Thyroid gland (tissue), 4 donors: ENCODE measurements around the gene C1orf56. TPM values are rescaled to one million over a fixed set of nuclear protein-coding genes. Genes with fewer than 3 reads are reported as not detected.

ENCODE experiments used
- DNase-seq, 2 donors: peaks; one replicate each; pipeline ENCODE4 v3.0.0-alpha.2; 2019
- H3K27ac ChIP-seq, 3 donors: fragments of 200-600 bp; sonication (generic); 1 replicate in 2 of 3; 2 replicates in 1 of 3; pipeline ENCODE4 v1.5.1; 2016 to 2019; ENCODE audit warnings: mild to moderate bottlenecking in 1 of 3, moderate library complexity in 1 of 3
- H3K27me3 ChIP-seq: fragments of 200-600 bp; sonication (generic); one replicate; pipeline ENCODE4 v1.5.1; 2019
- H3K36me3 ChIP-seq, 2 donors: fragments of 200-600 bp; sonication (generic); one replicate each; pipeline ENCODE4 v1.5.1; 2016 to 2019
- H3K4me1 ChIP-seq, 2 donors: fragments of 200-600 bp; sonication (generic); one replicate each; pipeline ENCODE4 v1.5.1; 2017 to 2019
- H3K4me3 ChIP-seq, 3 donors: fragments of 200-600 bp; sonication (generic); replicated peaks in 1 of 3; 1 replicate in 2 of 3; 2 replicates in 1 of 3; pipeline ENCODE4 v1.5.1; 2016; ENCODE audit warnings: mild to moderate bottlenecking in 1 of 3
- H3K9me3 ChIP-seq: fragments of 200-600 bp; sonication (generic); one replicate; pipeline ENCODE4 v1.5.1; 2017
- CTCF ChIP-seq, 6 experiments: fragments of 200-600 bp in 3 of 6; fragments of 450-650 bp in 3 of 6; sonication (generic) in 3 of 6; IDR thresholded peaks; one replicate each; pipeline ENCODE4 v1.5.1; 2016 to 2019; ENCODE audit warnings: antibody characterized with exemption in 6 of 6, mild to moderate bottlenecking in 2 of 6, inconsistent platforms in 1 of 6, moderate library complexity in 1 of 6
- POLR2A ChIP-seq, 2 donors: fragments of 450-650 bp; IDR thresholded peaks; one replicate each; pipeline ENCODE4 v1.6.1; 2017; ENCODE audit warnings: antibody characterized with exemption in 2 of 2, mild to moderate bottlenecking in 2 of 2, moderate library complexity in 1 of 2
- WGBS, 2 donors: methylation state at CpG; one replicate each; pipeline ENCODE4 v1.1.5; 2017; 5-methylcytosine and 5-hydroxymethylcytosine counted together
- intact Hi-C: fragments of 100-400 bp; cut with DNase I; formaldehyde crosslinking; loops from one replicate; pipeline ENCODE4 v1.15.1; 2023
- total RNA-seq, 4 donors: library from RNA; depleted of rRNA; stranded (reverse); fragments of >200 nt; gene quantifications; one replicate each; pipeline ENCODE4 v1.2.3, GENCODE V29; 2016

C1orf56 gene
- total RNA-seq, 4 donors from 2014 or later: 7.8 to 22.6 (median 14.8) TPM

DNA sequence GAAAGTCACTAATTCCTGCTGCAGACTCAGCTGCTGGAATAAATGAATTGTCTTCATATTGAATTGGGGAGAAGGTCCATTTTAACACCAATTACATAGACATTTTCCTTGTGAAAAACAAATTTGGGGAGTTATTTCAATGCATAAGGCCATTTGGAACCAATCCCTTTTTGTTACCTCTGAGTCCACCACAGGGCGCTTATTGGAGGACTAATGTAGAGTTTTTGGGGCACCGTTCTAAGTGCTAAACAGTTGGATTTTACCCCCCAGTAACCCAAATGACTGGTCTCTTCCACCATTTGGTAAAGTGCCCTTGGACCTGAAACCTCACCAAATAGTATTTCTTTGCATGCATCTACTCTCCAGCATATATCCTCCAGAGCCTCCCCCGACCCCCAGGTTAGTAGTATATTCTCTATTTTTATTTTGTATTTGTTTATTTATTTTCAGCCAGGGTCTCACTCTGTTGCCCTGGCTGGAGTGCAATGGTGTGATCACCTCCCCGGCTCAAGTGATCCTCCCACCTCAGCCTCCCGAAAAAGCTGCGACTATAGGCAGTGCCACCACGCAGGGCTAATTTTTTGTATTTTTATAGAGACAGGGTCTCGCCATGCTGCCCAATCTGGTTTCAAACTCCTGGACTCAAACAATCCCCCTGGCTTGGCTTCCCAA, 37.7 kb upstream of the C1orf56 start:
- 92 to 94% methylated on average over 8 of the region's 8 CpGs for whole genome bisulfite sequencing, 2 donors
- Histone ChIP-seq H3K9me3 (no peaks in the 10 kb centered on the region), H3K4me1 (peaks cover 62 to 63% of the 10 kb centered on the region in 2 donors), H3K27me3 (no peaks in the 10 kb centered on the region), H3K36me3 (no peaks in the 10 kb centered on the region), H3K27ac (peak overlapping the region; percentile 92 to 98 (median 96)), H3K4me3 (no peak overlapping the region)
- intact Hi-C loops: loop anchor here (5.0 kb wide), 1 partner anchor 47 kb away; the partner anchor contains the start of gene CDC42SE1
- no peak for DNase-seq
- TF ChIP-seq POLR2A (IDR thresholded peaks at IDR 0.05) (no peak), CTCF (IDR thresholded peaks at IDR 0.05) (no peak)

DNA sequence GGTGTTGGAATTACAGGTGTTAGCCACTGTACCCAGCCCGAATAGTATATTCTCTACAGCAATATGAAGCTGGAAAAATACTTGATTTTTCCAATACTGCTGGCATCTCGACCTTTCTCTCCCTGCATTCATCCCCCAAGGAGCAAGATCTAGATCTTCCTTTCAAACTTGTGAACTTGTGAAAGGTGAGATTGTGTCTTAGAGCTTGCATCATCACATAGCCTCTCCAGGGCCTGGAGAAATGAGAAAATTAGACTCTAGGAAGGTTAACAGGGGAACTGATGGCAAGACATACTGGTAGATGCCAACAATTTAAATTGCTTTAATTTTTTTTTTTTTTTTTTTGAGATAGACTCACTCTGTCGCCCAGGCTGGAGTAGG, 37.2 kb upstream of the C1orf56 start:
- intact Hi-C loops: no loop called here
- Histone ChIP-seq H3K9me3 (no peaks in the 10 kb centered on the region), H3K36me3 (no peaks in the 10 kb centered on the region), H3K27me3 (no peaks in the 10 kb centered on the region), H3K4me3 (no peak overlapping the region), H3K4me1 (peaks cover 59 to 60% of the 10 kb centered on the region in 2 donors), H3K27ac (peak overlapping the region; percentile 92 to 98 (median 96))
- DNase-seq: no peak
- whole genome bisulfite sequencing, 2 donors: 84 to 87% methylated on average over 3 of the region's 3 CpGs
- TF ChIP-seq CTCF (IDR thresholded peaks at IDR 0.05) (no peak), POLR2A (IDR thresholded peaks at IDR 0.05) (no peak)

DNA sequence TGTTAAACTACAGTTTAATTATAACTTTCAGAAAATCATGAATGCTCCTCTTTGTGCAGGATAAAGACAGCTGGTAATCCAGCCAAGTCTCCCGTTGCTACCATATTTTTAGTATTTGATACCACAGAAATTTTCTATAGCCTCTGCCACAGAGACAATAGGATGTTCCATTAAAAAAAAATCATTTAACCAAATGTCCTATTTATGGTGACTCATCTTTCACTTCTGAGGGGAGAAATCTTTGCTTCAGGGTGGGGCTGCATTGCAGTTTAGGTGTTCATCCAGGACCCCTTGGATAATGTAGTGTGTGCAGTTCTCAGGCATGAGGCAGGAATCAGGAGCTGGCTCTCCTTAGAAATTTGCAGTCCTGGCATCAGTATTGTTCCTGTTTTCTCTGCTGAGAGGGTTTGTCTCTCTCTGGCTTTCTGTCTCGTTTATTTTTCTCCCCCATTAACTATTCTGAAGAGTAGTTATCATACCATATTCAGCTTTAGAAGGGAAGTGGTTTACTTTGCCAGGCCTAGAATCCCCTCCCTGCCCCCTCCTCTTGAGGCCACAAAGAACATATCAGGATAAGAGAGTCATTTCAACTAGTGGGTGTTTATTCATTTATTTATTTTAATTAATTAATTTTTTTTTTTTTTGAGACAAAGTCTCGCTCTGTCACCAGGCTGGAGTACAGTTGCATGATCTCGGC, 36.2 kb upstream of the C1orf56 start:
- H3K9me3 ChIP-seq: no peaks in the 10 kb centered on the region
- peak; percentile 86 to 91 for DNase-seq
- peak overlapping the region; percentile 94 to 98 (median 96) for H3K27ac ChIP-seq
- peak in 1 of 2 donors; percentile 69 for TF ChIP-seq POLR2A (IDR thresholded peaks at IDR 0.05)
- no peak for TF ChIP-seq CTCF (IDR thresholded peaks at IDR 0.05)
- no peaks in the 10 kb centered on the region for H3K36me3 ChIP-seq
- no peak overlapping the region for H3K4me3 ChIP-seq
- WGBS, 2 donors: 24 to 31% methylated on average over 4 of the region's 4 CpGs
- H3K27me3 ChIP-seq: no peaks in the 10 kb centered on the region
- intact Hi-C loops: no loop called here
- H3K4me1 ChIP-seq: peaks cover 59 to 60% of the 10 kb centered on the region in 2 donors

DNA sequence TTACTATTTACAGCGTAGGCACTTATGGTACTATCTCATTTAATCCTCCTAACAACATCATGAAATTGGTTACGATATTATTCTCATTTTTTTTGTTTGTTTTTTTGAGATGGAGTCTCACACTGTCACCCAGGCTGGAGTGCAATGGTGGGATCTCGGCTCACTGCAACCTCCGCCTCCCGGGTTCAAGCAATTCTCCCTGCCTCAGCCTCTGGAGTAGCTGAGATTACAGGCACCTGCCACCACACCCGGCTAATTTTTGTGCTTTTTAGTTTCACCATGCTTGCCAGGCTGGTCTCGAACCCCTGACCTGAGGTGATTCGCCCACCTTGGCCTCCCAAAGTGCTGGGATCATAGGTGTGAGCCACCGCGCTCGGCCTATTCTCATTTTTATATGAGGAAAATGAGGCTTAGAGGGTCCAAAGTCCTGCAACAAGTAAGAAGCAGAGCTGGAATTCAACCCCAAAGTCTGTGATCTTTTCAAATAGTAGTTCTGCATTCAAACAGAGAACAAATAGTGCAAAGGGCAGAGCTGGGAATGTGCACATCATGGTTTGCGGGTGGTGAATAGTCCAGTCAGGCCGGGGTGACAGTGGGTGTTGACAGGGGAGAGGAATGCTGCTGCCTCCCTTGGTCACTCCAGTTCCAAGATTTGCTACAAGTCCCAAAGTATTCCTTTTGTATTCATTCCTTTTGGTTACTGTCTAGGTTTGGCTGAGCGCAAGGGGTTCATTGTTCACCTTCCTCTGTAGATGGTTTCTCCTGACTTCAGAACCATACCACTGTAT, 34.7 kb upstream of the C1orf56 start:
- H3K4me1 ChIP-seq: peaks cover 49% of the 10 kb centered on the region in 2 donors
- H3K36me3 ChIP-seq: peaks cover 0 to 3% of the 10 kb centered on the region in 2 donors
- H3K9me3 ChIP-seq: no peaks in the 10 kb centered on the region
- intact Hi-C loops: no loop called here
- TF ChIP-seq POLR2A (IDR thresholded peaks at IDR 0.05) (no peak), CTCF (IDR thresholded peaks at IDR 0.05) (no peak)
- WGBS, 2 donors: 76% methylated on average over 14 of the region's 14 CpGs
- H3K27me3 ChIP-seq: no peaks in the 10 kb centered on the region
- DNase-seq: peak; percentile 44 to 60
- peak overlapping the region; percentile 94 to 98 (median 96) for H3K27ac ChIP-seq
- H3K4me3 ChIP-seq: no peak overlapping the region
